Endothelial cell of umbilical vein (primary cell): Measurements from ENCODE around the gene PCSK6. TPM values are rescaled to one million over a fixed set of nuclear protein-coding genes. Genes with fewer than 3 reads are reported as not detected.

Experiments used
- BruUV-seq: library from RNA; stranded (reverse); fragments of 400-500 nt; replicated peaks from 2 replicates; lab custom pipeline; 2021; lab: Mats Ljungman, UMichigan
- CTCF ChIA-PET: fragments of 300-600, 350-600 bp; sonication (Branson Sonifier 250); formaldehyde crosslinking; loops from one replicate; lab custom pipeline; 2021; ENCODE audit warnings: antibody characterized with exemption, inconsistent platforms; lab: Charles Lee
- POLR2A ChIA-PET: fragments of 300-600, 350-600 bp; sonication (Branson Sonifier 250); formaldehyde crosslinking; loops from one replicate; lab custom pipeline; 2021; ENCODE audit warnings: antibody characterized with exemption, inconsistent platforms; lab: Charles Lee
- DNase-seq: peaks from one replicate; pipeline ENCODE4 v3.0.0-alpha.2; 2011; ENCODE audit warnings: low read depth, low spot score
- FAIRE-seq: peaks from 2 replicates; lab custom pipeline; 2011; peaks lifted over from hg19 to GRCh38; lab: Jason Lieb, UNC
- H2AFZ ChIP-seq: 2 replicates; pipeline ENCODE4 v1.6.0; 2012; ENCODE audit warnings: low read depth, low read length, control low read depth, inconsistent platforms
- H3K27ac ChIP-seq: 2 replicates; pipeline ENCODE4 v1.5.1; 2011; ENCODE audit warnings: low read depth, mild to moderate bottlenecking, control low read depth, low read length, moderate library complexity; ENCODE audit not compliant: insufficient read depth
- H3K27me3 ChIP-seq, 2 experiments: 2 replicates each; pipeline versions ENCODE4 v1.6.0 to v1.6.1; 2011; ENCODE audit warnings: low read length in 2 of 2, mixed read lengths in 1 of 2; ENCODE audit not compliant: control insufficient read depth in 2 of 2, insufficient read depth in 2 of 2
- H3K36me3 ChIP-seq, 2 experiments: 2 replicates in 1 of 2; 3 replicates in 1 of 2; pipeline ENCODE4 v1.5.1; 2011; ENCODE audit warnings: low read length in 2 of 2, mild to moderate bottlenecking in 1 of 2, moderate library complexity in 1 of 2; ENCODE audit not compliant: control insufficient read depth in 2 of 2, insufficient read depth in 2 of 2; ENCODE audit errors: extremely low read depth in 1 of 2
- H3K4me1 ChIP-seq: 3 replicates; pipeline ENCODE4 v1.5.1; 2011; ENCODE audit warnings: mild to moderate bottlenecking, low read length; ENCODE audit not compliant: control insufficient read depth, insufficient read depth; ENCODE audit errors: extremely low read depth
- H3K4me2 ChIP-seq: 2 replicates; pipeline ENCODE4 v1.6.1; 2011; ENCODE audit warnings: low read length, control low read depth, mixed read lengths; ENCODE audit not compliant: insufficient read depth
- H3K4me3 ChIP-seq, 3 experiments: fragments of 200-600 bp in 1 of 3; sonication (generic), shearing (Covaris generic) in 1 of 3; replicated peaks in 1 of 3; 2 replicates each; pipeline ENCODE4 v1.5.1; 2011 to 2016; ENCODE audit warnings: control low read depth in 3 of 3, low read length in 3 of 3, mild to moderate bottlenecking in 2 of 3, inconsistent platforms in 1 of 3, low read depth in 1 of 3, moderate library complexity in 1 of 3; ENCODE audit not compliant: insufficient read depth in 1 of 3
- H3K79me2 ChIP-seq: 2 replicates; pipeline ENCODE4 v1.6.0; 2012; ENCODE audit warnings: low read length, inconsistent platforms; ENCODE audit not compliant: control insufficient read depth, insufficient read depth
- H3K9ac ChIP-seq: replicated peaks from 2 replicates; pipeline ENCODE3; 2011; ENCODE audit warnings: low read length, control low read depth; ENCODE audit not compliant: insufficient read depth; ENCODE audit errors: extremely low read depth
- H3K9me1 ChIP-seq: replicated peaks from 3 replicates; pipeline ENCODE4 v1.6.0; 2011; ENCODE audit warnings: mild to moderate bottlenecking, low read length; ENCODE audit not compliant: control insufficient read depth, insufficient read depth; ENCODE audit errors: extremely low read depth
- H3K9me3 ChIP-seq: replicated peaks from 2 replicates; pipeline ENCODE4 v1.5.1; 2012; ENCODE audit warnings: low read length, inconsistent platforms; ENCODE audit not compliant: control insufficient read depth, insufficient read depth
- H4K20me1 ChIP-seq: replicated peaks from 2 replicates; pipeline ENCODE3; 2011; ENCODE audit warnings: mild to moderate bottlenecking, low read length; ENCODE audit not compliant: control insufficient read depth, insufficient read depth; ENCODE audit errors: extremely low read depth
- EZH2 ChIP-seq: IDR thresholded peaks from 2 replicates; pipeline ENCODE4 v1.6.1; 2012; ENCODE audit warnings: borderline replicate concordance, low read depth, mild to moderate bottlenecking, moderate library complexity, low read length, inconsistent platforms; ENCODE audit not compliant: severe bottlenecking
- FOS ChIP-seq: IDR thresholded peaks from 2 replicates; pipeline ENCODE4 v1.6.1; 2011; ENCODE audit warnings: mild to moderate bottlenecking, low read length, moderate library complexity, borderline replicate concordance; ENCODE audit not compliant: insufficient read depth
- GATA2 ChIP-seq: IDR thresholded peaks from 2 replicates; pipeline ENCODE4 v1.7.0; 2011; ENCODE audit warnings: low read depth, mild to moderate bottlenecking, moderate library complexity, mixed read lengths, low read length; ENCODE audit not compliant: insufficient read length, insufficient read depth
- JUN ChIP-seq: IDR thresholded peaks from 2 replicates; pipeline ENCODE4 v1.6.1; 2011; ENCODE audit warnings: borderline replicate concordance, low read depth; ENCODE audit not compliant: insufficient read length, insufficient read depth
- MYC ChIP-seq: IDR thresholded peaks from one replicate; pipeline ENCODE4 v1.6.1; 2011; ENCODE audit warnings: mild to moderate bottlenecking, low read depth, low read length
- POLR2A ChIP-seq: IDR thresholded peaks from 2 replicates; pipeline ENCODE4 v1.6.1; 2012; ENCODE audit warnings: low read depth, mild to moderate bottlenecking, control low read depth, low read length
- POLR2AphosphoS5 ChIP-seq: IDR thresholded peaks from 2 replicates; pipeline ENCODE4 v1.6.1; 2012; ENCODE audit warnings: low read depth, mild to moderate bottlenecking, control low read depth, low read length, moderate library complexity; ENCODE audit not compliant: insufficient read depth
- dilution Hi-C: fragments of 300-500 bp; cut with MboI; formaldehyde crosslinking; loops from one replicate; pipeline ENCODE4 v1.15.0; 2019; ENCODE audit warnings: low sequenced_read_pairs; ENCODE audit not compliant: extremely low pct_ligation_motif_present
- intact Hi-C: fragments of 100-400 bp; cut with micrococcal nuclease; formaldehyde crosslinking; loops from one replicate; pipeline ENCODE4 v1.10.0; 2022
- polyA plus RNA-seq, 4 experiments: library from polyadenylated mRNA; depleted of rRNA in 3 of 4; stranded (reverse) in 3 of 4; unstranded in 1 of 4; fragments of >200 nt; gene quantifications; 2 replicates each; pipeline versions ENCODE4 v1.2.1 to v1.2.3, GENCODE V29; 2011 to 2012; ENCODE audit warnings: missing spikeins in 1 of 4
- total RNA-seq: library from RNA; stranded (reverse); gene quantifications from 2 replicates; pipeline ENCODE4 v1.2.3, GENCODE V29; 2021
- TF ChIP-seq, protein P1 (sequence below), 2 donors: IDR thresholded peaks; 1 replicate in 1 of 2; 2 replicates in 1 of 2; pipeline ENCODE4 v1.5.1; 2011; ENCODE audit warnings: low read length in 2 of 2, mild to moderate bottlenecking in 2 of 2, moderate library complexity in 2 of 2, control low read depth in 1 of 2, inconsistent platforms in 1 of 2, low read depth in 1 of 2; ENCODE audit not compliant: insufficient read depth in 1 of 2; ENCODE audit errors: extremely low read depth in 1 of 2

The PCSK6 gene
- total and polyA plus RNA-seq, 2 donors (not counting 3 experiments of a cell fraction or from before 2014, with no cell fraction given): 0.18 to 0.69 TPM

DNA sequence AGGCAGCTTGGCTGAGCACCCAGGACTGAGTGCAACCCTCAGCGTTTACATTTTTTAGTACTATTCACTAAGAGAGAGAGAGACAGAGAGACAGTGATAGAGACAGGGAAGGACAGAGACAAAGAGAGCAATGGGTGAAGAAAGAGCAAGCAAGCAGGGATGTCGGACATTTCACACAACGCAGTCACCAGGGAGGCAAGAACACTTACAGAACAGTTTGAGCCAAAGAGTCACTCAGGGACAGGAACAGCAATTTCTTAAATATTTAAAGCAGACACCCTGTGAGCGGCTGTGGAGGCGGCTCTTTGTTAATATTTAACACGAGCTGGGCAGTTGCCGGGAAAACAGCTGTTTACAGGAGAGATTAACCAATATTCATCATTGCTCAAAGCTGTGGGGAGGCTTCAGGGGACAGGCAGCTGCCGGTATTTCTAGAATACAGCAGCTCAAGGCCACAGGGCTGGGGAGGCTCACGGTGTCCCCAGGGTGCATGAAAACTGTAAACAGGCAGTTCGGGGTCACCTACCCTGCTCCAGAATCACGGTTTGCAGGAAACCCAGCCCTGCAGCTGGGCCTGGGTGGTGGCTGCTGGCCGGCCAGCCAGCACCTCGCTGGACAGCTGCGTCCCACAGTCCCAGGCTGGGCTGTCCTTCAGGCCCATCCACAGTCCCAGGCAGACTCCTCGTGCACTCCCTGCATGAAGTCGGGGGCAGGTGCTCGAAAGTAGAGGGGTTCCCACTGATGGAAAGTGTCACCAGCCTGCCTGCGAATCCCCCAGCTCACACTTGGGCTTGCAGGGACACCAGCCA is 38.8 kb upstream of the PCSK6 start:
- no peak overlapping the region for H3K9ac ChIP-seq
- intact Hi-C loops: no loop called here
- DNase-seq: no peak
- no peaks in the 10 kb centered on the region for H3K9me1 ChIP-seq
- no peak overlapping the region for H3K4me3 ChIP-seq
- BruUV-seq: no TSS peak
- H3K79me2 ChIP-seq: no peaks in the 10 kb centered on the region
- H2AFZ ChIP-seq: no peak overlapping the region
- H3K4me2 ChIP-seq: no peak overlapping the region
- H3K27me3 ChIP-seq: no peaks in the 10 kb centered on the region
- TF ChIP-seq EZH2: no peak
- no peak for TF ChIP-seq POLR2A
- TF ChIP-seq, protein P1, sequence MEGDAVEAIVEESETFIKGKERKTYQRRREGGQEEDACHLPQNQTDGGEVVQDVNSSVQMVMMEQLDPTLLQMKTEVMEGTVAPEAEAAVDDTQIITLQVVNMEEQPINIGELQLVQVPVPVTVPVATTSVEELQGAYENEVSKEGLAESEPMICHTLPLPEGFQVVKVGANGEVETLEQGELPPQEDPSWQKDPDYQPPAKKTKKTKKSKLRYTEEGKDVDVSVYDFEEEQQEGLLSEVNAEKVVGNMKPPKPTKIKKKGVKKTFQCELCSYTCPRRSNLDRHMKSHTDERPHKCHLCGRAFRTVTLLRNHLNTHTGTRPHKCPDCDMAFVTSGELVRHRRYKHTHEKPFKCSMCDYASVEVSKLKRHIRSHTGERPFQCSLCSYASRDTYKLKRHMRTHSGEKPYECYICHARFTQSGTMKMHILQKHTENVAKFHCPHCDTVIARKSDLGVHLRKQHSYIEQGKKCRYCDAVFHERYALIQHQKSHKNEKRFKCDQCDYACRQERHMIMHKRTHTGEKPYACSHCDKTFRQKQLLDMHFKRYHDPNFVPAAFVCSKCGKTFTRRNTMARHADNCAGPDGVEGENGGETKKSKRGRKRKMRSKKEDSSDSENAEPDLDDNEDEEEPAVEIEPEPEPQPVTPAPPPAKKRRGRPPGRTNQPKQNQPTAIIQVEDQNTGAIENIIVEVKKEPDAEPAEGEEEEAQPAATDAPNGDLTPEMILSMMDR (IDR thresholded peaks at IDR 0.05; ENCODE audit: extremely low read depth in 1 of 2, insufficient read depth in 1 of 2, low read depth in 1 of 2, low read length in 2 of 2): no peak
- no peak for TF ChIP-seq JUN
- TF ChIP-seq POLR2AphosphoS5: no peak
- no peak for TF ChIP-seq FOS
- TF ChIP-seq GATA2: no peak
- TF ChIP-seq MYC: no peak
- no peaks in the 10 kb centered on the region for H3K9me3 ChIP-seq
- H4K20me1 ChIP-seq: no peaks in the 10 kb centered on the region
- POLR2A ChIA-PET: no interaction called here
- H3K36me3 ChIP-seq: no peaks in the 10 kb centered on the region
- no peaks in the 10 kb centered on the region for H3K4me1 ChIP-seq
- no peak for FAIRE-seq
- CTCF ChIA-PET: interaction anchor here (0.9 kb wide), 1 partner anchor 114 kb away, joined by 3 read pairs; no protein-coding TSS in a partner anchor
- dilution Hi-C loops: no loop called here
- H3K27ac ChIP-seq: no peak overlapping the region
